Urothelium cell line (cell line): ENCODE results near the gene CT55.
"Not testable (repeated sequence)": the region's sequence is repeated elsewhere in the genome, so short reads cannot be mapped to it uniquely, and the experiment has no call there.

Experiments used
- DNase-seq: peaks from one replicate; pipeline ENCODE4 v3.0.0; 2011; ENCODE audit warnings: low spot score, mixed read lengths
- FAIRE-seq: peaks from 2 replicates; lab custom pipeline; 2011; peaks lifted over from hg19 to GRCh38; lab: Jason Lieb, UNC

The CT55 gene

GRCh38 chrX:135170877-135171519 is at the start of gene CT55:
Gene CT55, minus strand, starts transcription at chrX:135171398. Its CDS starts 227 bp downstream, at chrX:135171171.
- FAIRE-seq (no peak), DNase-seq (no peak)

GRCh38 chrX:135213200-135213844 is 42.1 kb upstream of the CT55 start:
- FAIRE-seq (no peak), DNase-seq (no peak)

- not testable (repeated sequence) for DNase-seq, FAIRE-seq
Measured at GRCh38 chrX:135206427-135206826, 35.2 kb upstream of the CT55 start.

GRCh38 chrX:135200297-135200696 is 29.1 kb upstream of the CT55 start:
- DNase-seq: no peak
- FAIRE-seq: no peak

- DNase-seq: no peak
- FAIRE-seq: no peak
Measured at GRCh38 chrX:135194684-135195083, 23.5 kb upstream of the CT55 start.

GRCh38 chrX:135193740-135194139 is 22.5 kb upstream of the CT55 start:
- FAIRE-seq (no peak), DNase-seq (no peak)

GRCh38 chrX:135191838-135192237 is 20.6 kb upstream of the CT55 start:
- no peak for FAIRE-seq
- no peak for DNase-seq

- DNase-seq (peak; percentile 21), FAIRE-seq (no peak)
Measured at GRCh38 chrX:135185795-135186443, 14.7 kb upstream of the CT55 start.

- FAIRE-seq (no peak), DNase-seq (no peak)
Measured at GRCh38 chrX:135178636-135179035, 7.4 kb upstream of the CT55 start.

GRCh38 chrX:135170468-135170867 is 730 bp downstream of the CT55 start:
- DNase-seq: no peak
- no peak for FAIRE-seq

GRCh38 chrX:135169534-135169933 is 1.7 kb downstream of the CT55 start:
- not testable (repeated sequence) for FAIRE-seq, DNase-seq

GRCh38 chrX:135168486-135168885 is 2.7 kb downstream of the CT55 start:
- no peak for FAIRE-seq

GRCh38 chrX:135154688-135155087 is 16.5 kb downstream of the CT55 start:
- DNase-seq, FAIRE-seq: not testable (repeated sequence)

More at GRCh38 chrX:135168486-135168885, 2.7 kb downstream of the CT55 start:
- DNase-seq: no peak

GRCh38 chrX:135126145-135126544 is 45.1 kb downstream of the CT55 start:
- not testable (repeated sequence) for DNase-seq, FAIRE-seq

GRCh38 chrX:135120056-135120576 is 51.1 kb downstream of the CT55 start, which contains the start of gene ETDB:
Gene ETDB, minus strand, starts transcription at chrX:135120526. Its CDS starts 1,265 bp downstream, at chrX:135119261.
- FAIRE-seq: not testable (repeated sequence)

GRCh38 chrX:135116064-135116463 is 55.1 kb downstream of the CT55 start:
- FAIRE-seq, DNase-seq: not testable (repeated sequence)

More at GRCh38 chrX:135120056-135120576, 51.1 kb downstream of the CT55 start, which contains the start of gene ETDB:
- not testable (repeated sequence) for DNase-seq

- FAIRE-seq: no peak
- no peak for DNase-seq
Measured at GRCh38 chrX:135114392-135114791, 56.8 kb downstream of the CT55 start.

- no peak for DNase-seq
- FAIRE-seq: no peak
Measured at GRCh38 chrX:135112743-135113142, 58.5 kb downstream of the CT55 start.

- FAIRE-seq: no peak
- peak; percentile 9 for DNase-seq
Measured at GRCh38 chrX:135112096-135112729, 59.0 kb downstream of the CT55 start.

- FAIRE-seq (no peak), DNase-seq (no peak)
Measured at GRCh38 chrX:135109554-135109953, 61.6 kb downstream of the CT55 start.
